GM19468 (cell line): ENCODE measurements around the gene LRRC8C.

Source experiments
- ATAC-seq: cut with Tn5 transposase; IDR thresholded peaks from one replicate; pipeline ENCODE4 v1.9.1; 2021; ENCODE audit warnings: mild to moderate bottlenecking, moderate library complexity, moderate number of reproducible peaks; ENCODE audit not compliant: unreplicated experiment; ENCODE audit errors: extremely low read depth

The LRRC8C gene

GRCh38 chr1:89631816-89632656 is 884 bp upstream of the LRRC8C start:
- no peak for ATAC-seq

DNA sequence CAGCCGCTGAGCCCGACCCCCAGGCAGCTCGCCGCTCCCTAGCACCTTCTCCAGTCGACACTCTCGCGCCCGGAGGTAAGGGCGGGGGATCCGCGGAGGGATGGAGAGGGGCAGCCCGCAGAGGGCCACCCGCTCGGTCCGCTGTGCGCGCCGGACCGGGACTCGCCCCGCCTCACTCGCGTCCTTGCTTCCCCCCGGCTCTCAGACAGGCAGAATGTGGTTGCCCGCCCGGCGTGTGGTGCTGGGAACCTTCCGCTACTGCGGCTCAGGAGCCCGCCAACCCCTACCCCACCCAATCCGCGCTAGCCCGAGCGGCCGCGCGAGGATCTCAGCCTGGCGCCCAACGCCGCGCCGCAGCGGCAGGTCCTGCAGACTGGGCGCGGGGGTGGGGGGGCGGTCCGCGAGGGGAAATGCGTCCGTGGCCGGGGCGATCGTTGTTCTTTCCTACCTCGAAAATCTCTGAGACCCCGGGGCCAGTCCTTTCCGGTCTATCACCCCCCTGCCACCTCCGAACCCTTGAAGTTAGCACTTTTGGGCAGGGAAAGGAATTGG is 404 bp downstream of the LRRC8C start:
- ATAC-seq = peak; percentile 3

DNA sequence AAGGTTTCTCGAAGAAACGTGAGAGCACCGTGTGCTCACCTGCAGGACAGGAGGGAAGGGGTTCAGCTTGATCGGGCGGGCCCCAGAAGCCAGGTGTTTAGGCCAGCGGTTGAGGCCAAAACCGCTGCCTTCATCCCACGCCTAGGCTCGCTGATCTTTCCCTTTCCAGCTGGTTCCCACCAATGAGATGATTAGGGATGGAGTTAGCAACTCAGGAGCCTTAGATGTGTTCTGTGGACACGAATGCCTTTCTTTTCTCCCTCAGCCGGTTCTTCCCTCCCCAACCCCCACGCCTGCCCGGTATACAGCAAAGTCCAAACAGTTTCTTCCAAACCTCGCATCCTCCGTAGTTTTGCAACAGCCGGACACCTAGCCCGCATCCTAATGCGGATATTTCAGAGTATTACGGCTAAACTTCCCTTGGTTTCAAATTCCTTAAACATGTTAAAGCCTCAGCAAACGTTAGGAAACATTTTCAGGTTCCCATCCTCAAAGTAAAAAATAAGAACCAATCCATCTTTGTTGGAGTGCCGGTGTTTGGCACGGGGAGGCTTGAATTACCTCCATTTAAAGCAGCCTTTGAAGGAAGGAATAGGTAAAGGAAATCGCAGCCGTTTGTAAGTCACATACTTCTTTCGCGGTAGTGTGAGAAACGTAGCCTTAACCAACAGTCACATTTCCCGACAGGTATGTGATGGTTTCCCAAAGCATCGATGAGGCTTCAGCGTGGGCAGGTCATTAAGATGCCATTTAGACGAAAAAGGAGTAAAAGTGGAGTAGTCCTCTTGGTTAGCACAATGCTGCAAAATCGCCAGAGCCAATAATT is 1.1 kb downstream of the LRRC8C start:
- ATAC-seq = no peak

DNA sequence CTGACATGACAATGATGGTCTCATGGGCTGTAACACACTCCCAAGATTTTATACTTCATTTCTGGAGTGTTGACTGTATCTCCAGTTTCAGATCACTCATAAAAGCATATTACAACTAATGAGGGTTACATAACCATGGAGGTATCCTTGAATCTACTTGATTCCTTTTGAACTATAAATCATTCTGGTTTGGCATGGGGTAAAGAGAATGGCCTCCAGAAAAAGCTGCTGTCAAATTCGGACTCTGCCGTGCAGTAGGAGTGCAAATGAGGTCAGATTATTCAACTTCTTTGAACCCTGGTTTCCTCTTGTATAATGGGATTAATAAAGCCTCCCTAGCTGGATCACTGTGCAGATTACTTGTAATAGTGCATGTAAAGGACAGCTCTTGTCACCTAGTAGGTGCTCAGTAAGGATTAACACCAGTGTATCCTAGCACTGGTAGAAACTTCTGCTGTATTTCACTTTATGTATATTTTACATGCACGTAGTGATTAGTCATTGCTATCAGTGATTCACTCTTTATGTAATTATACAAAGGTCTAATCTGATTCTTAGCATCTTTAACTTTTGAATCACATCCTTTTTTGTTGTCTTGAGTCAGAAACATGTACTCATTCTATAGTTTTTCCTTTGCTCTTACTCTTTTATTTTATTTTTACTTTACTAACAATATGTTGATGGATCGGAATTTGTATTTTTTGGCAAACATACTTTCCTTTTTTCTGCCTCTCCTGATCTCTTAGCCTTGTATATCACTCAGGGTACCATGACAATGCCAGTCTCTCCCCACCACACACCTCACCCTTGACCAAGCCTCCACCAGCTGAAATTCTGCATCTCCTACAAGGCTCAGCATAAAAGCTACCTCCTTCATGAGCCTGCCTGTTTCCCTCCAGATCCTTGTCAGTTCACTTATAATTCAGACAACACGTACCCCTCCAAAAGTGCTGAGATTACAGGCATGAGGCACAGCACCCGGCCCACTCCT is 3.2 kb downstream of the LRRC8C start:
- ATAC-seq = no peak

DNA sequence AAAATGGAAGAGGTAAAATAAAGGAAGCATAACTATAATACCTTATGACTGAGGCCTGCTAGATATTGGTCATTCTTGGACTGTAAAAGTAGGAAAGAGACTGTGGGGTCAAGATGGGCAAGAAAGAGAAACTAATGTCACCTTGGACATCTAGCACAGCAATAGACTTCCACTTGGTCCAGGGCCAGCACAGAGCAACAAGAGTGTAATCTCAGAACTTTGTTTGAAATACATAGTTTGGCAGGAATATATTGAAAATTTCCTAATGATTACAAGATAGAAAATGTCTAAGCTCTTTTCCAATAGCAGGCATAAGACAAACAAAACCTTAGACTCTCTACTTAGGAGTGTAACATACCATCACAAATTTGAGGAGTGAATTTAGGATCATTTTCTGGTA is 4.6 kb downstream of the LRRC8C start:
- no peak for ATAC-seq

- no peak for ATAC-seq
Observed at GRCh38 chr1:89640440-89640839, 7.5 kb downstream of the LRRC8C start.

- no peak for ATAC-seq
Observed at GRCh38 chr1:89641781-89642180, 8.9 kb downstream of the LRRC8C start.

DNA sequence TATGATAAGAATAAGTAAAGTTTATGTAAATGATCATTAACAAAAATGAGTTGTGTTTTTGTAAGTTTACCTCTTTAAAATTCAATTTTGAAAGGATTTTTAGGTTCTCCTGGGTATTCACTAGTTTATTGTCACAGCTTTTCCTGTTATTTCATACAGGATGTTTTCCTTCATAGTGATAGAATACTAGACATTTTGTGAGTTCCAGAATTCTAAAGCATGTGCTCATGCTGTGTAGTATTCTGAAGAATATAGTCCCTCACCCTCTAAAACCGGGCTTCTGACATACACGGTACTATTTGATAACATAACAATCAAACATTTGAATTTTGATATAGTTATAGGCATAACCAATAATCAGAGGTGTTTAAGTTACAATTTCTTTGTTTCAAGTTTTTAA is 10.7 kb downstream of the LRRC8C start:
- no peak for ATAC-seq

GRCh38 chr1:89644119-89644814 is 11.3 kb downstream of the LRRC8C start:
- ATAC-seq = no peak

- ATAC-seq = no peak
Observed at GRCh38 chr1:89646259-89646658, 13.3 kb downstream of the LRRC8C start.

DNA sequence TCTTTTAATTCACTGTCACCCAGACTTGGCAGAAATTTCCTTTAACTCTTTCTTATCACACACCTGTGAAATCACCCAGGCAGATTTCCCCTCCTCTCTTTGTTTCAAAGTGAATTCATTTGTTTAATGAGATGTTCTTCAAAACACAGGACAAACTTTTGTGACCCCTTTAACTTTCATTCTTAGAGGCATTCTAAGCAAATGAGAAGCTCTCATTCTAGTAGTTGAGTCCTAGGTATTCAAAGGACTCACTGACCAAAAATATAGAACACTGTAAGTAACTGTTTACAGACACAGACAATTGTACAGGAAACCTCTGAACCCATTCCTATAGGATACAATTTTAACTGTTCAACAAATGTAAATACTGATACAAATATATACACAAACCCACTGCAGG is 16.9 kb downstream of the LRRC8C start:
- no peak for ATAC-seq

GRCh38 chr1:89652373-89652772 is 19.5 kb downstream of the LRRC8C start:
- ATAC-seq = no peak

- ATAC-seq = peak; percentile 54
Observed at GRCh38 chr1:89657886-89658285, 25.0 kb downstream of the LRRC8C start.

- ATAC-seq = no peak
Observed at GRCh38 chr1:89659322-89660081, 26.6 kb downstream of the LRRC8C start.

- ATAC-seq = no peak
Observed at GRCh38 chr1:89660224-89661061, 27.5 kb downstream of the LRRC8C start.

- no peak for ATAC-seq
Observed at GRCh38 chr1:89665941-89666340, 33.0 kb downstream of the LRRC8C start.

GRCh38 chr1:89666640-89667039 is 33.7 kb downstream of the LRRC8C start:
- ATAC-seq = no peak

DNA sequence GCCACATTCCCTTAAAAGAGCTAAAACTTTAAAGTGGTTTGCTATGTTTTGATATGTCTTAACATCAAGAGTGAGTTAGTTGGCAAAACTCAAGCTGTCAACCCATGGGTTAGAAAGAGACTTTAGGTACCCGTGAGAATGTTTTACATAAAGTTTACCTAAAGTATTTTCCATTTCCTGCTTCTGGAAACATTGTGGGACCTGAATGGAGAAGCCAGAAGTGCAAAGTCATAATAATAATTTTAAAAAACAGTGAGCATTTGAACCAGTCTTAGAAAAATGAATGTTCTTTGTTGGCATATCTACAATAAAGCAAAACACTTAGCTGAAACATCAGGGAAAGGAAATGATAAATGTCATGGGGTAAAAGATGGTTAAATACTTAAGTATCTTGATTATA is 34.8 kb downstream of the LRRC8C start:
- ATAC-seq = no peak
